ENCODE measurements around the gene RGL4.

DNA sequence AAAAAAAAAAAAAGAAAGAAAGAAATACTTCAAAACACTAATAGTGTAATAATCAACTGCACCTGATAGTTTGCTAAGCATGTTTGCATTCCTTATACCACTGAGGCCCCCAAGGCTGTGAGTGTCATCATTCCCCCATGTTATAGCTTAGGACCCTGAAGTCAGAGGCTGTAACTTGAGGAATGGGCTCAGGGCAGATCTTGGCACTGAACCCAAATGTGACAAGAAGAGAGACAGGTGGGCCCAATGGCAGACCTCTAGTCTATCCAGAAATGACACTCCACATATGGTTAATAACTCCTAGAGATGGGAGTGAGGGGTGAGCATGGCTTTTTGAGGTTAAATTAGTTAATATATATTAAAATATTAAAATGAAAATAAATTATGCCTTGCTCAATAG lies 46.9 kb downstream of the RGL4 start:
- TF ChIP-seq CTCF (IDR thresholded peaks at IDR 0.05) (no peak), POLR2AphosphoS5 (IDR thresholded peaks at IDR 0.05) (no peak), POLR2A (IDR thresholded peaks at IDR 0.05) (no peak)

All from stomach (tissue), 4 donors.